MM.1S (cell line): Measurements from ENCODE around the gene BMP7.

Experiments used
- CTCF ChIP-seq: fragments of 300-600 bp; sonication (generic); IDR thresholded peaks from 2 replicates; pipeline ENCODE4 v1.5.1; 2016; ENCODE audit warnings: antibody characterized with exemption, low read length, mixed read lengths
- EZH2 ChIP-seq: fragments of 300-600 bp; sonication (generic); optimal IDR thresholded peaks from 2 replicates; pipeline ENCODE3; 2017; ENCODE audit warnings: low read depth, mild to moderate bottlenecking, antibody characterized with exemption, low read length, mixed read lengths
- EZH2phosphoT487 ChIP-seq: fragments of 300-600 bp; sonication (generic); IDR thresholded peaks from 2 replicates; pipeline ENCODE4 v1.6.1; 2018; ENCODE audit warnings: antibody characterized with exemption, low read length

GRCh38 chr20:57157106-57157691 is 109.2 kb downstream of the BMP7 start:
- TF ChIP-seq CTCF (no peak), EZH2 (no peak), EZH2phosphoT487 (no peak)
